RWPE1 (cell line): ENCODE data around the gene DDX6.
"Not testable (repeated sequence)": the region's sequence is repeated elsewhere in the genome, so short reads cannot be mapped to it uniquely, and the experiment has no call there.

ENCODE experiments used
- CTCF ChIA-PET: fragments of 350-600 bp; sonication (Branson Sonifier 250); formaldehyde crosslinking; extraction: SDS; loops from one replicate; lab custom pipeline; 2021; lab: Yijun Ruan, JAX
- POLR2A ChIA-PET: fragments of 400-600 bp; formaldehyde crosslinking; extraction: SDS; loops from one replicate; lab custom pipeline; 2020; ENCODE audit warnings: antibody characterized with exemption; ENCODE audit not compliant: low non-redundant PET; lab: Yijun Ruan, JAX
- DNase-seq: peaks from one replicate; pipeline ENCODE4 v3.0.0; 2012; ENCODE audit warnings: low spot score
- H3K27ac ChIP-seq: fragments of 450-650 bp; 2 replicates; pipeline ENCODE4 v1.5.1; 2017
- CTCF ChIP-seq: fragments of 450-650 bp; conservative IDR thresholded peaks from 2 replicates; pipeline ENCODE4 v1.5.1; 2017; ENCODE audit warnings: low read depth, mild to moderate bottlenecking

Gene DDX6

GRCh38 chr11:118791111-118791960 lies at the start of gene DDX6:
Gene DDX6 (minus strand): TSS chr11:118791164. CDS start chr11:118786251, 4,913 bp downstream.
- CTCF ChIA-PET = interaction anchor here (0.6 to 3.0 kb wide), 11 partner anchors 11 to 140 kb away, joined by 3 to 14 read pairs (median 4); partner anchors contain the start of gene BCL9L

GRCh38 chr11:118838905-118839553 lies 48.1 kb upstream of the DDX6 start:
- no peak for DNase-seq
- H3K27ac ChIP-seq = no peak overlapping the region
- TF ChIP-seq CTCF = no peak
- POLR2A ChIA-PET = no interaction called here
- CTCF ChIA-PET = interaction anchor here (0.6 kb wide), 1 partner anchor 122 kb away, joined by 3 read pairs; no protein-coding TSS in a partner anchor

More at GRCh38 chr11:118791111-118791960, at the start of gene DDX6:
- POLR2A ChIA-PET = interaction anchor here (0.6 to 1.7 kb wide), 5 partner anchors 30 to 253 kb away, joined by 3 to 5 read pairs (median 4); no protein-coding TSS in a partner anchor
- TF ChIP-seq CTCF = peak; percentile 17; the same call in 1 of the 2 replicates
- DNase-seq = peak; percentile 88
- H3K27ac ChIP-seq = peak within 1 kb of the TSS; percentile 93

GRCh38 chr11:118837868-118838267 lies 46.9 kb upstream of the DDX6 start:
- DNase-seq = no peak
- POLR2A ChIA-PET = no interaction called here
- no peak overlapping the region for H3K27ac ChIP-seq
- no peak for TF ChIP-seq CTCF
- CTCF ChIA-PET = no interaction called here

GRCh38 chr11:118834427-118835028 lies 43.6 kb upstream of the DDX6 start:
- ChIA-PET POLR2A (no interaction called here), CTCF (no interaction called here)
- H3K27ac ChIP-seq = no peak overlapping the region
- no peak for DNase-seq
- TF ChIP-seq CTCF = no peak

- ChIA-PET POLR2A (no interaction called here), CTCF (no interaction called here)
- DNase-seq = no peak
- TF ChIP-seq CTCF = no peak
- no peak overlapping the region for H3K27ac ChIP-seq
Observed at GRCh38 chr11:118827118-118827517, 36.2 kb upstream of the DDX6 start.

- H3K27ac ChIP-seq, POLR2A ChIA-PET, CTCF ChIA-PET, DNase-seq: not testable (repeated sequence)
Observed at GRCh38 chr11:118822936-118823510, 32.1 kb upstream of the DDX6 start.
